HG03442 (cell line): ENCODE measurements around the gene NUDT4.

Experiments used
- ATAC-seq: cut with Tn5 transposase; IDR thresholded peaks from one replicate; pipeline ENCODE4 v1.9.1; 2021; ENCODE audit warnings: mild to moderate bottlenecking, moderate library complexity; ENCODE audit not compliant: unreplicated experiment

NUDT4 gene

DNA sequence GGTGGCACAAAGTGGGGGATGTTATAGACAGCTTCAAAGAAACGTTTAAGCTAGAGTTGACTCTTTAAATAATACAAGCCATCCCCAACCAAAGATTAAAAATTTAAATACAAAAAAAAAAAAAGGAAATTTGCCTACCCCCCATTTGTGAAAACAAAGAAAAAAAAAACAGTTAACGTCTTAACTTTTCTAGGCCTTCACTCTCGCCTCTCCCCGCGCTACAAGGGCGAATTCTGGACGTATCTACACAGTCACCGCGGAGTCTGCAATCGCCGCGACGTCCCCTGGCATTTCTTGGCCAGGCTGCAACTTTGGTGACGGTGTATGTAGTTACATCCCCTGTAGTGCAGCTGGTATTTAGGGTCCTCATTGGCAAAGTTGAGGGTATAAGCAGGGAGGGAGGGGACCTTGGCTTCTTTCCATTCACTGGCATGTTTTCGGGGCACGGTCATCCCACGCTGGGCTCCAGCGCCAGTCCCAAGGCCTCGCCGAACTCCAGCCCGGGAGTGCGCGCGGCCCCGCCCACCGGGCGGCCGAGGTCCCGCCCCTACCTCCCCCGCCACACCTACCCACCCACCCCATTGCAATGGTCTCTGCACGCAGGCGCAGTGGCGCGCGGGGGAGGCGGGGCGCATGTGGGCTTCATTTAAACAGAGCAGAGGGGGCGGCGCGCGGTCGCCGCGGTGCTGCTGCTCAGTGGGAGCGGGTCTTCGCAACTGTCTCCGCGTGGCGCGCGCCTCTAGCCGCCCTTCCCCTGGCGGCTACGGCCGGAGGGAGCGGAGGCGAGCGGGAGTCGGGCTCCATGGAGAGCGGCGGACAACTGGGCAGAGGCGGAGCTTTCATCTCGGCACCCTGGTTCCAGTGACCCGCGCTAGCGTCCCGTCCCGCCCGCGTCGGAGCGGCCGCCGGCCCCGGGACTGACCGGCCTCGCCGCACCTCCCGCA is at the start of gene NUDT4:
Gene NUDT4 (plus strand): TSS at position 674 of the 944 bp plus-strand sequence. CDS start 398 bp downstream, outside the sequence.
- ATAC-seq: peak; percentile 61

GRCh38 chr12:93333054-93333453 is 44.7 kb upstream of the NUDT4 start:
- ATAC-seq: no peak

DNA sequence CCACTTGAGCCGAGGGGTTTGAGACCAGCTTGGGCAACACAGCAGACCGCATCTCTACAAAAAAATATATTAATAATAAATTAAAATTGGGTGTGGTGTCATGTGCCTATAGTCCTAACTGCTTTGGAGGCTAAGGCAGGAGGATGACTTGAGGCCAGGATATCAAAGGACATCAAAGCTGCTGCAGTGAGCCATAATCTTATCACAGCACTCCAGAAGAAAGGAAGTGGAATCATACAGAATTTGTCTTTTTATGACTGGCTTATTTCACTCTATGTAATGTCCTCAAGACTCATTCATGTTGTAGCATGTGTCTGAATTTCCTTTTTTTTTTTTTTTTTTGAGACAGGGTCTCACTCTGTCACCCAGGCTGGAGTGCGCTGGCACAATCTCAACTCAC is 43.9 kb upstream of the NUDT4 start:
- no peak for ATAC-seq

DNA sequence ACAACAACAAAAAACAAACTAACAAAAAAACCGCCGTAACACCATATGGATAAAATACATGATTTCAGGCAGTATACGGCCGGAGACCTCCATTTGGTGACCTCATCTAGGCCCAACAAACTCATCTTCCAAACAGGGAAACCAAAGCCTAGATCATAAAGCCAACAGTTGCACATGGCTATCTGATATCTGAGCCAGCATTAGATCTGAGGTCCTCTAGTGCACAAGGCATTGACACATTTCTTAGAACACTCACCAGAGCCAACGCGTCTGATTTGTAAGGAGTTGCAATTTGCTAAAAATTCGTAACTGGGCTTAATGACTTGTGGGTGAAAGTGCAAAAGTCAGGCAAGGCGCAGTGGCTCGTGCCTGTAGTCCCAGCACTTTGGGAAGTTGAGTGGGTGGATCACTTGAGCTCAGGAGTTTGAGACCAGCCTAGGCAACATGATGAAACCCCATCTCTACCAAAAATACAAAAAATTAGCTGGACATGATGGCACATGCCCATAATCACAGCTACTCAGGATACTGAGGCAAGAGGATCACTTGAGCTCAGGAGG is 42.0 kb upstream of the NUDT4 start:
- ATAC-seq: no peak

DNA sequence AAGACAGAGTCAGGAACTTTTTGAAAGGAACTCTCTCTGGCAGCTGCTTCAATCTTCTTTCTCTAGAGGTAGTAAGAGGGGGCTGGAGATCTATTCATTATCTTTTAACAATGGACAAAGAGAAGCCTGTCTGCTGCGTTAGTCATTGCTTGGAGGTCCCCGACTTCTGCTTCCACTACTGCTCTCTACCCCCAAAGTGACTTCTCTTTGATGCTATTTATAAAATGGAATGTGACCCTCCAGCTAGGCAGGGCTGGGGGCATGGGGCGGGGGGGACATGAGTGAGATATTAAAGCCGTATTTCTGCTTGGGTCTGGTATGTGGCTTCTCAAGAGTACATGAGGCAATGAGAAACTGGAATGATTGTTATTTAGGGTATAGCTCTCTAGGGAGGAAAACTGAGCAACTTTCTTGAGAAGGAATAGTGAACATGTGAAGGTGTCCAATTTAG is 41.4 kb upstream of the NUDT4 start:
- no peak for ATAC-seq

GRCh38 chr12:93338598-93338997 is 39.1 kb upstream of the NUDT4 start:
- no peak for ATAC-seq

- no peak for ATAC-seq
These were observed 38.0 kb upstream of the NUDT4 start for GRCh38 chr12:93339695-93340094.

DNA sequence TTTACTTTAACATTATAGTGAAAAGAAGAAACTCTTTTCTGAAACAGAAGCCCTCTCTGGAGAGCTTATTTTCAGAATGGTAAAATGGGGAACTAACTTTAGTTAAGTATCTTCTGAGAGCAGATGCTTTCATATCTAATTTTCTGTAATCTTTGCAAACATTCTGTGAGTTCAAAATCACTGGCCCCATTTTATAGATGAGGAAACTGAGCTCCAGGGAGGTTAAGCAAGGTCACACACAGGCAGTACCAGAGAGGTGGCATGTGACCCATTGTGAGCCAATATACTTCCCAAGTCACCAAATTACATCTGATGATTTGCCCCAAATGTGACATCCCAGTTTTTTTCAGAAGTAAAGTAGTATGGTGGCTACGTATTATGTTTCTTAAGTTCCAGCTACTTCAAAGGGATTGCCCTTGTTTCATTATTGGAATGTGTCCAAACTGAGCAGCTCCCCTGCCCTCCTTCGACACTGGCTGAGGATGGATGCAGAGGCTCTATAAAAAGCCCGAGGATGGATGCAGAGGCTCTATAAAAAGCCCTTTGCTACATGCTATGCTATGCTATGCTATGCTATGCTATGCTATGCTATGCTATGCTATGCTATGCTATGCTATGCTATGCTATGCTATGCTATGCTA is 36.2 kb upstream of the NUDT4 start:
- ATAC-seq: no peak

GRCh38 chr12:93347054-93347785 is 30.5 kb upstream of the NUDT4 start:
- ATAC-seq: no peak

DNA sequence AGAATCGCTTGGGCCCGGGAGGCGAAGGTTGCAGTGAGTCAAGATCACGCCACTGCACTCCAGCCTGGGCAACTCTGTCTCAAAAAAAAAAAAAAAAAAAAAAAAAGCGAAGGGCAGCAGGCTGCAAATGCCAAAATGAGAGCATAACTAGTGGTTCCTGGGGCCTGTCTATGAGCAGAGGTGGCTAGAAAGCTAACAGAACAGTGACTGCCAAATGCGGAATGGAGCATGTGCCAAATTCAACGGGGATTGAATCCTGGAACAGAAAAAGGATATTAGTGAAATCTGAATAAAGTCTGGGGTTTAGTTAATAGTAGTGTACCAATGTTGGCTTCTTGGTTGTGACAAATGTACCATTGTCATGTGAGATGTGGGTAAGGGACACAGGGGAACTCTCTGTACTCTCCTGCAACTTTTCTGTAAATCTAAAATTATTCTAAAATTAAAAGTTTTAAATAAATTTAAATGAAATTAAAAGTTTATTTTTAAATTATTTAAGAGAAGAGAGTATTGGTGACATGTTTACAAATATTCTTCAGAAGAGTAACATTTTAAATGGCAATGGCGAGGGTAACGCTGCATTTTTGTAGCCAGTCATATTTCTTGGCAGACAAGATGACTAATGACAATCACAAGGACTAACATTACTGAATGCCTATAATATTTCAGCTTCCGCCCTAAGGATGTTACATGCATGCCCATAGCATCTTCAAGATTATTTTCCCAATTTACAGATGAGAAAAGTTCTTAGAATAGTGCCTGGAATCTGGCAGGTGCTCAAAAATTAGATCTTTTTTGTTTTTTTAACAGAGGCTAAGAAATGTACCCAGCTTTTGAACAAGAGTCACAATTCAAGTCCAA is 28.9 kb upstream of the NUDT4 start:
- no peak for ATAC-seq

DNA sequence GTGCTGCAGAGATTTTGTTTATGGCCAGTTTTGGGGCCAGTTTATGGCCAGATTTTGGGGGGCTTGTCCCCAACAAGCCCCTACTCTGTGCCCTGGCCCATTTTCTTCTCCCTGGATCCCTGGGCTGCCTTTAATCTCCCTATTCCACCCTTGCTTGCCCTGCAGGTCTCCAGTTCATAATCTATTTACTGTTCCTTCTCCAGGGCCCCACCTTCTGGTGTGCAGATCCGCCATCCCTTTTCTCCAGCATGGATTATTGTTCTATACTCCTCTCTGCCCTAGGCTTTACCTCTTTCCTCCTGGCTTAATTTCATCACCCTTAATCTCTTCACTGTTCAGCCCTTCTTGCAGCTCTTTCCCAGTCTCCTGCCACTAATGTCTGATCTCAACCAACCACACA is 26.0 kb upstream of the NUDT4 start:
- no peak for ATAC-seq

DNA sequence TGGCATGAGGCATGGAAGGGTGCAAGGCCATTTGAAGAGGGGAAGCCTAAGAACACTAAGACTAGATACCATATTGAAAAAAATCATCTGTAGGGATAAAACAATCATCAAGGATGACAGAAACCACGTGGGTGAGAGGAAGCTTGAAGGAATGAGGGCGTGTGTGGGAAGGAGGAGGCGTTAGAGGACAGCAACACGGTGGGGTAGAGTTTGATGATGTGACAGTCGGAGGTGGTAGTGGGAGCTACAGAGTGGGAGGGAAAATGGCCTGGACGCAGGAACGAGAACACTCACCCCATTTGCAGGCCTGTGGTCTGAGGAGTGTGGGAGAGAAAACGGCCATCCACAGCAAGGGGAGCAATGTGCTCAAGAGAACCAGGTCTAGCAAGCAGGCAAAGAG is 25.4 kb upstream of the NUDT4 start:
- no peak for ATAC-seq

GRCh38 chr12:93356214-93356613 is 21.5 kb upstream of the NUDT4 start:
- ATAC-seq: no peak

- peak; percentile 50 for ATAC-seq
These were observed 19.7 kb upstream of the NUDT4 start for GRCh38 chr12:93358058-93358457.

GRCh38 chr12:93358821-93359220 is 18.9 kb upstream of the NUDT4 start:
- no peak for ATAC-seq

- no peak for ATAC-seq
These were observed 17.0 kb upstream of the NUDT4 start for GRCh38 chr12:93360688-93361087.

- no peak for ATAC-seq
These were observed 16.4 kb upstream of the NUDT4 start for GRCh38 chr12:93361151-93361919.

DNA sequence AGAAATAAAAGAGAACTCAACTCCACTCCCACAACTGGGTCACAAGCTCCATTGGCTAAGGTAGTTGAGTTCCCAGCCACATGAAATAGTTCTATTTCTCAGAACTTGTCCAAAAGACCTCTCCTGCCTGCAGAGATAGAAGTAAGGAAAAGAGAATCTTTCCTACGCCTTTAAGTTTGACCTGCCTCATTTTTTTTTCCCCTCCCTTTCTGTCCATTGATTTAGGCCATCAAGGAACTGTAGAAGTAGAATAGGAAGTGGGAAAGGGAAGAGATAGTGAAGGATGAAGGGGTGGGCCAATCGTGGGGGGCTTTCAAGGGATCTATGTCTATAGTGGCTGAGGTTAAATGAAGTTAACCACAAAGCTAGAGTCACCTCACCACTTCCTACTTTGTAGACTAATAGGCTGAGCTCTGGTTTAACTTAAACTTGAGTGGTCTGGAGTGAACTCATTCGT is 13.9 kb upstream of the NUDT4 start:
- ATAC-seq: no peak
